Mesendoderm (in vitro differentiated cells): ENCODE measurements around the gene MED9.

Experiments
- DNase-seq: peaks from one replicate; pipeline ENCODE4 v3.0.0; 2013
- H2AK5ac ChIP-seq: 2 replicates; pipeline ENCODE4 v1.6.1; 2013; ENCODE audit warnings: low read length, inconsistent platforms
- H2BK120ac ChIP-seq: 2 replicates; pipeline ENCODE4 v1.6.1; 2013; ENCODE audit warnings: low read depth, mild to moderate bottlenecking, low read length, moderate library complexity, mixed read lengths
- H2BK15ac ChIP-seq: replicated peaks from 2 replicates; pipeline ENCODE4 v1.6.1; 2013; ENCODE audit warnings: low read depth, mild to moderate bottlenecking, moderate library complexity
- H2BK5ac ChIP-seq: 2 replicates; pipeline ENCODE4 v1.6.1; 2013; ENCODE audit warnings: low read length, inconsistent platforms
- H3K18ac ChIP-seq: 2 replicates; pipeline ENCODE4 v1.6.1; 2013; ENCODE audit warnings: mild to moderate bottlenecking, low read length, mixed read lengths
- H3K23ac ChIP-seq: one replicate; pipeline ENCODE4 v1.6.1; 2013; ENCODE audit warnings: low read length
- H3K27ac ChIP-seq: 2 replicates; pipeline ENCODE4 v1.5.1; 2013; ENCODE audit warnings: low read depth, mild to moderate bottlenecking, inconsistent platforms, low read length, moderate library complexity
- H3K27me3 ChIP-seq: 2 replicates; pipeline ENCODE4 v1.6.1; 2013; ENCODE audit warnings: low read length, control low read depth, mild to moderate bottlenecking, inconsistent platforms; ENCODE audit not compliant: insufficient read depth, poor library complexity
- H3K36me3 ChIP-seq: 2 replicates; pipeline ENCODE4 v1.6.1; 2013; ENCODE audit warnings: low read length, inconsistent platforms; ENCODE audit not compliant: control insufficient read depth, insufficient read depth
- H3K4ac ChIP-seq: one replicate; pipeline ENCODE4 v1.6.1; 2013; ENCODE audit warnings: low read depth, mild to moderate bottlenecking, low read length, moderate library complexity
- H3K4me1 ChIP-seq: 2 replicates; pipeline ENCODE4 v1.6.1; 2013; ENCODE audit warnings: low read depth, low read length, inconsistent platforms; ENCODE audit not compliant: control insufficient read depth
- H3K4me2 ChIP-seq: 2 replicates; pipeline ENCODE4 v1.6.1; 2013; ENCODE audit warnings: low read length
- H3K4me3 ChIP-seq: 2 replicates; pipeline ENCODE4 v1.5.1; 2013; ENCODE audit warnings: mild to moderate bottlenecking, low read length
- H3K56ac ChIP-seq: one replicate; pipeline ENCODE4 v1.6.1; 2013; ENCODE audit warnings: low read length
- H3K79me1 ChIP-seq: 2 replicates; pipeline ENCODE4 v1.6.1; 2013; ENCODE audit warnings: low read length, inconsistent platforms
- H3K79me2 ChIP-seq: 2 replicates; pipeline ENCODE4 v1.6.1; 2013; ENCODE audit warnings: mild to moderate bottlenecking, low read length; ENCODE audit not compliant: control insufficient read depth, insufficient read depth
- H3K9ac ChIP-seq: 2 replicates; pipeline ENCODE4 v1.6.1; 2013; ENCODE audit warnings: low read length, inconsistent platforms
- H4K5ac ChIP-seq: one replicate; pipeline ENCODE4 v1.6.1; 2013; ENCODE audit warnings: low read length
- H4K8ac ChIP-seq: one replicate; pipeline ENCODE4 v1.6.1; 2013; ENCODE audit warnings: low read depth, mild to moderate bottlenecking, control low read depth, low read length, moderate library complexity
- whole genome bisulfite sequencing: extraction: QIAGEN DNeasy Blood & Tissue Kit; methylation state at CpG from one replicate; pipeline ENCODE4 v1.1.7; 2013; ENCODE audit warnings: low lambda C conversion rate, missing lambda C conversion rate; ENCODE audit not compliant: insufficient coverage; ENCODE audit errors: extremely low coverage; 5-methylcytosine and 5-hydroxymethylcytosine counted together

MED9 gene

GRCh38 chr17:17498606-17499301 is 22.0 kb downstream of the MED9 start:
- Histone ChIP-seq H3K4me3 (no peak overlapping the region), H3K23ac (no peak overlapping the region), H3K4me2 (no peak overlapping the region), H2BK120ac (no peak overlapping the region), H3K9ac (no peak overlapping the region), H3K27ac (no peak overlapping the region), H3K79me2 (no peaks in the 10 kb centered on the region), H3K4me1 (peaks cover under 1% of the 10 kb centered on the region), H3K4ac (no peak overlapping the region), H3K18ac (no peak overlapping the region), H4K8ac (no peak overlapping the region), H3K27me3 (no peaks in the 10 kb centered on the region), H4K5ac (no peak overlapping the region), H2BK5ac (no peak overlapping the region), H2BK15ac (no peak overlapping the region), H2AK5ac (no peak overlapping the region), H3K56ac (no peak overlapping the region), H3K79me1 (no peaks in the 10 kb centered on the region), H3K36me3 (no peaks in the 10 kb centered on the region)
- whole genome bisulfite sequencing, result no CpG with 5 or more reads among the region's 16 CpGs
- DNase-seq, result no peak

DNA sequence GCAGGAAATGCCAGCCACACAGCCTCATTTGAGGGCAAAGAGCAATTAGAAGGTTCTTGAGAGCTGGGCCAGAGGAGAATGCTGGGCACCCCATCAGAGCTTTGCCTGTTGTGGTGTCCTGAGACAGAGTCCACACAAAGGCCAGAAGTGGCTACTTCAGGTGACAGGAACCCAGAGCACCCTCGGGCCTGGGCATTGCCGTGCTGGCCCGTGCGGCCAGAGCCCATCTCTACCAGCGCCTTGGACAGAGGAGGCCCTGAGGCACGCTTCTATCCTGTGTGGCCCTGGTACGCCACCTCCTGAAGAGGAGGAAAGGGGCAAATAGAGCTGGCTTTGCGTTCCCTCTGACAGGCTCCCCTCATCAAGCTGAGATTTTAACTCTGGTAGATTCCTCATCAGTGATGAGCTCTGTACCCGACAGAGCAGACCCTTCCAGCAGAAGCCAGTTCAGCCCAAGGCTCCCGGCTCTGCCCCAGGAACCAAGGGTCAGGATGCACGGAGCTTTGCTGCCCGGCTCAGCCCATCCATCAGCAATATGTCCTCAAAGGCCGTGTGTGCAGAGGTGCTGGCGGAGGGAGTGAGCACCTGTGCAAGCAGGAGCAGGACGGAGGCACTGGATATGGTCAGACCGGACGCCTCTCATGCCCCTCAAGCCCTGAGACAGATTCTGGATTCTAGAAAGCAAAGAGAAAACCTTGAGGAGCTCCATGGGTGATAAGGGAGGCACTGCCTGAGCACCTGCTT is 22.8 kb downstream of the MED9 start:
- no peaks in the 10 kb centered on the region for H3K79me2 ChIP-seq
- H3K4ac ChIP-seq, result no peak overlapping the region
- H2BK5ac ChIP-seq, result no peak overlapping the region
- no peaks in the 10 kb centered on the region for H3K27me3 ChIP-seq
- H3K23ac ChIP-seq, result no peak overlapping the region
- no peak for DNase-seq
- H3K79me1 ChIP-seq, result no peaks in the 10 kb centered on the region
- H3K36me3 ChIP-seq, result no peaks in the 10 kb centered on the region
- no peak overlapping the region for H3K56ac ChIP-seq
- no peak overlapping the region for H2AK5ac ChIP-seq
- WGBS, result no CpG with 5 or more reads among the region's 17 CpGs
- H3K27ac ChIP-seq, result no peak overlapping the region
- H4K8ac ChIP-seq, result no peak overlapping the region
- H3K4me3 ChIP-seq, result no peak overlapping the region
- H2BK15ac ChIP-seq, result no peak overlapping the region
- no peaks in the 10 kb centered on the region for H3K4me1 ChIP-seq
- H3K4me2 ChIP-seq, result no peak overlapping the region
- H2BK120ac ChIP-seq, result no peak overlapping the region
- no peak overlapping the region for H3K18ac ChIP-seq
- no peak overlapping the region for H4K5ac ChIP-seq
- H3K9ac ChIP-seq, result no peak overlapping the region

DNA sequence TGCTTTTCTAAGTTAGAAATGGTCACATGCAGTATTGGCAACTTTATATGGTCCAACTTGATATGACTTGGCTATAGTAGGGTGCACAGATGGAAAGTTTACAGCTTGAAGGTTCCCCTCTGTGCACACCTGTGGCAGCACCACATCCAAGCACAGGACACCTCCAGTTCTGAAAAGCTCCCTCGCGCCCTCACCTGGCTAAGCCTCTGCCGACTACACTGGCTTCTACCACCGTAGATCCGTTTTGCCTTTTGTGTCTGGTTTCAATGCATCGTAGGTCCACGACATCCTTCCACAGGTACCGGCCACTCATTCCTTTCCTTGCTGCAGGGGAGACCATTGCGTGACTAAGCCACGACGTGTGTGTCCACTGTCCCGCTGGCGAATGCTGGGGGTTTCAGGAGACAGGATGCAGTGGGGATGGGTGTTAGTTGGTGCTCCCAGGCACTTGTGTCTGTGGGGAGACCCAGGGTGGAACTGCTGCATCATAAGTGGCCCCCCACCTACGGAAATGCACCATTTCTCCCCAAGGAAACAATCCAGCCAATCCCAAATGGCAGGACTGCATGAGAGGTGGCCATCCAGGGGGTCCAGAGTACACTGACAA is 24.3 kb downstream of the MED9 start:
- no CpG with 5 or more reads among the region's 14 CpGs for WGBS
- H4K5ac ChIP-seq, result no peak overlapping the region
- H3K56ac ChIP-seq, result no peak overlapping the region
- no peak overlapping the region for H2BK120ac ChIP-seq
- H3K79me2 ChIP-seq, result no peaks in the 10 kb centered on the region
- H3K27me3 ChIP-seq, result no peaks in the 10 kb centered on the region
- no peak overlapping the region for H2BK15ac ChIP-seq
- H2AK5ac ChIP-seq, result no peak overlapping the region
- no peak for DNase-seq
- no peak overlapping the region for H4K8ac ChIP-seq
- H3K27ac ChIP-seq, result no peak overlapping the region
- H3K4ac ChIP-seq, result no peak overlapping the region
- no peaks in the 10 kb centered on the region for H3K4me1 ChIP-seq
- H2BK5ac ChIP-seq, result no peak overlapping the region
- H3K36me3 ChIP-seq, result no peaks in the 10 kb centered on the region
- H3K4me2 ChIP-seq, result no peak overlapping the region
- H3K23ac ChIP-seq, result no peak overlapping the region
- no peak overlapping the region for H3K4me3 ChIP-seq
- no peak overlapping the region for H3K9ac ChIP-seq
- no peaks in the 10 kb centered on the region for H3K79me1 ChIP-seq
- no peak overlapping the region for H3K18ac ChIP-seq

GRCh38 chr17:17502741-17503565 is 26.2 kb downstream of the MED9 start:
- H2AK5ac ChIP-seq, result no peak overlapping the region
- no peaks in the 10 kb centered on the region for H3K27me3 ChIP-seq
- no peak overlapping the region for H2BK15ac ChIP-seq
- H3K79me2 ChIP-seq, result no peaks in the 10 kb centered on the region
- H3K23ac ChIP-seq, result no peak overlapping the region
- no peak overlapping the region for H3K4ac ChIP-seq
- H3K4me2 ChIP-seq, result no peak overlapping the region
- WGBS, result 100% methylated on average over 4 of the region's 21 CpGs
- no peak overlapping the region for H3K27ac ChIP-seq
- H3K56ac ChIP-seq, result peak overlapping the region; percentile 25
- H2BK5ac ChIP-seq, result no peak overlapping the region
- H3K36me3 ChIP-seq, result no peaks in the 10 kb centered on the region
- H3K4me3 ChIP-seq, result no peak overlapping the region
- no peak overlapping the region for H4K8ac ChIP-seq
- no peak overlapping the region for H3K9ac ChIP-seq
- H3K79me1 ChIP-seq, result no peaks in the 10 kb centered on the region
- H3K4me1 ChIP-seq, result no peaks in the 10 kb centered on the region
- DNase-seq, result no peak
- no peak overlapping the region for H4K5ac ChIP-seq
- no peak overlapping the region for H2BK120ac ChIP-seq
- H3K18ac ChIP-seq, result no peak overlapping the region

DNA sequence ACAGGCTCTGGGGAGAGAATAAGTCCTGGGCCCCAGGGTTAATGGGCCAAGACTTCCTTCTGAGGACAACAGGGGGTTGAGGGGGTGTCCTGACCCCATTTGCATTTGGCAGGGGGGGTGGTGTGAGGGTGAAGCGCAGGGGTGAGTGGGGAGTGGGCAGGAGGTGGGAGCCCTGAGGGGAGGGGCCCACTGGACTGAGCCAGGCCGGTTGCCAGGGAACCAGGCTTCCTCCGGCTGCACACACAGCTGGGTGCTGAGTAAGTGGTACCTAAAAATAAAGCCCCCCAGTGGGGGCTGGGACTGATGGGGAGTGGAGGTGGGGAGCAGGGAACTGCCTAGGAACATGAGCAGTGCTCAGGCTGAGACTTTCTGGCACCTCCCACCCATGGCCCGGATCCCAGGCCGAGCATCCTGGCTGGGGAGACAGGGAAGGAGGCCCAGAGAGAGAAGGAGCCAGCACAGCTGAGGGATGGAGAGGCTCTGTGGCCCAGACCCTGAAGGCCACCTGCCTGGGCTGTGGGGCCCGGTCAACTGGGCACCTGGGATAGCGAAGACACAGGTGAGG is 26.8 kb downstream of the MED9 start:
- H3K27ac ChIP-seq, result no peak overlapping the region
- no peaks in the 10 kb centered on the region for H3K79me2 ChIP-seq
- H2BK15ac ChIP-seq, result no peak overlapping the region
- H2AK5ac ChIP-seq, result no peak overlapping the region
- H2BK5ac ChIP-seq, result no peak overlapping the region
- H3K9ac ChIP-seq, result no peak overlapping the region
- no peak overlapping the region for H3K4me3 ChIP-seq
- no peaks in the 10 kb centered on the region for H3K27me3 ChIP-seq
- no peak overlapping the region for H3K23ac ChIP-seq
- WGBS, result no CpG with 5 or more reads among the region's 7 CpGs
- H3K4me1 ChIP-seq, result no peaks in the 10 kb centered on the region
- H3K56ac ChIP-seq, result no peak overlapping the region
- H2BK120ac ChIP-seq, result no peak overlapping the region
- no peak overlapping the region for H3K4me2 ChIP-seq
- DNase-seq, result no peak
- H3K79me1 ChIP-seq, result no peaks in the 10 kb centered on the region
- H4K5ac ChIP-seq, result no peak overlapping the region
- H3K18ac ChIP-seq, result no peak overlapping the region
- no peak overlapping the region for H3K4ac ChIP-seq
- H3K36me3 ChIP-seq, result no peaks in the 10 kb centered on the region
- H4K8ac ChIP-seq, result no peak overlapping the region
